Measurements from ENCODE around the gene CLDN14.

GRCh38 chr21:36518883-36519492 is 39.1 kb upstream of the CLDN14 start:
- no peak for TF ChIP-seq CTCF (conservative IDR thresholded peaks at IDR 0.05)
- no peak for TF ChIP-seq ZFX (IDR thresholded peaks at IDR 0.05)
